H7 (cell line): Measurements from ENCODE around the gene SETBP1. TPM values are rescaled to one million over a fixed set of nuclear protein-coding genes. Genes with fewer than 3 reads are reported as not detected.

Experiments
- DNase-seq: peaks from one replicate; pipeline ENCODE4 v3.0.0; 2012
- H3K27me3 ChIP-seq: 2 replicates; pipeline ENCODE4 v1.6.0; 2011; ENCODE audit warnings: mild to moderate bottlenecking, low read length; ENCODE audit not compliant: control insufficient read depth, insufficient read depth
- H3K36me3 ChIP-seq: replicated peaks from 2 replicates; pipeline ENCODE4 v1.5.1; 2011; ENCODE audit warnings: low read length; ENCODE audit not compliant: control insufficient read depth, insufficient read depth
- H3K4me3 ChIP-seq: 2 replicates; pipeline ENCODE4 v1.5.1; 2011; ENCODE audit warnings: low read depth, mild to moderate bottlenecking, control low read depth, low read length, moderate library complexity; ENCODE audit not compliant: insufficient read depth
- total RNA-seq: library from RNA; depleted of rRNA; stranded (reverse); fragments of >200 nt; shearing (Covaris generic); gene quantifications from 2 replicates; pipeline ENCODE4 v1.2.3, GENCODE V29; 2014

SETBP1 gene
- total RNA-seq, 1 experiment from 2014 or later = 1.8 TPM

GRCh38 chr18:44741511-44741910 lies 60.8 kb downstream of the SETBP1 start:
- no peaks in the 10 kb centered on the region; the same call in 1 of the 2 replicates for H3K27me3 ChIP-seq
- no peak for DNase-seq
- H3K4me3 ChIP-seq = no peak overlapping the region
- H3K36me3 ChIP-seq = no peaks in the 10 kb centered on the region

DNA sequence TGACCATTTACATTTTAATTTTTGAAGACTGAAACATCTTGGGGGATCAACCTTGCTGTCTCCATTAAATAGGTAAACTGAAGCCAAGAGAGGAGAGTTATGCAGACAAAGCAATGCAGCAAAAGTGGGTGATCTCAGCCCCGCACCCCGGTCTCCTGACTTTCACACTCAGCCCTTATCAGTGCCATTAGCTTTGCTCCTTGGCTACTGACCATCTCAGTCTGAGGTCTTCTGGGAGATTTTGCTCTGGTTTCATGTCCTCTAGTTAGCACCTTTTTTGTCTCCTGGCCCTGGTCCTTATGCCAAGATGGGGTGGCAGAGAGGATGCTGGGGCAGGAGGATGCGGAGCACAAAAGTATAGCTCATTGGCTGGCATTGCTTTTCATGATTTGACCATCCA lies 61.4 kb downstream of the SETBP1 start:
- Histone ChIP-seq H3K4me3 (no peak overlapping the region), H3K27me3 (no peaks in the 10 kb centered on the region; the same call in 1 of the 2 replicates), H3K36me3 (no peaks in the 10 kb centered on the region)
- DNase-seq = no peak

DNA sequence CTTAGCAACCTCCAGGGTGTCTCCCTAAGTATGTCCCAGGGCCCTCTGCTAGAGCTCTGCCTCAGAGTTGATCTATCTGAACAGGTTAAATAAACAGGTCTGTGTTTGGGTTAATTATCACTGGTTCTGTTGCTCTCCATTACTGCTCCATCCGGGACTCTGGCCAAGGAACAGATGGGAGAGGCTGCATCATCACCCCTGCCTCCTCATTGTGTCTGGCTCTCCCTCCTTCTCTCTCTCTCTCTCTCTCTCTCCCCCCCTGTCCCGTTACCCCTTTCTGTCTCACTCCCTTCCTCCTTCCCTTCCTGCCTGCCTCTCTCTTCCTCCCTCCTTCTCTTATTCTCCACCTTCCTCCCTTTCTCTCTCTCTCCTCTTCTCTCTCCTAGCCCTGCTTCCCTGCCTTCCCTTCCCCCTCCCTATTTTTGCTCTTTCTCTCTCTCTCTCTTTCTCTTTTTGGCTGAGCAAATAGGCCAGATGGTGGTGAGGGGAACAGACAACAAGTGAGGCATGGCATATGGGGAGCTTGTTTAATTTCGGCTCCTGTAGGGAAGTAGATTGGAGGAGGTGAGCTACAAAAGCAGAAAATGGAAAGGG lies 62.1 kb downstream of the SETBP1 start:
- no peaks in the 10 kb centered on the region; the same call in 1 of the 2 replicates for H3K27me3 ChIP-seq
- no peak overlapping the region for H3K4me3 ChIP-seq
- peak; percentile 16 for DNase-seq

GRCh38 chr18:44743631-44744030 lies 62.9 kb downstream of the SETBP1 start:
- Histone ChIP-seq H3K36me3 (no peaks in the 10 kb centered on the region), H3K27me3 (no peaks in the 10 kb centered on the region; the same call in 1 of the 2 replicates), H3K4me3 (no peak overlapping the region)
- DNase-seq = peak; percentile 25

More for the DNA sequence above, 62.1 kb downstream of the SETBP1 start:
- no peaks in the 10 kb centered on the region for H3K36me3 ChIP-seq

GRCh38 chr18:44744161-44745121 lies 63.8 kb downstream of the SETBP1 start:
- H3K27me3 ChIP-seq = no peaks in the 10 kb centered on the region; the same call in 1 of the 2 replicates

GRCh38 chr18:44747157-44747556 lies 66.5 kb downstream of the SETBP1 start:
- H3K36me3 ChIP-seq = no peaks in the 10 kb centered on the region
- no peaks in the 10 kb centered on the region; the same call in 1 of the 2 replicates for H3K27me3 ChIP-seq
- no peak overlapping the region for H3K4me3 ChIP-seq
- DNase-seq = no peak

More at GRCh38 chr18:44744161-44745121, 63.8 kb downstream of the SETBP1 start:
- Histone ChIP-seq H3K4me3 (peak overlapping the region; percentile 10; the same call in 1 of the 2 replicates), H3K36me3 (no peaks in the 10 kb centered on the region)
- peak; percentile 74 for DNase-seq

GRCh38 chr18:44748582-44748981 lies 67.9 kb downstream of the SETBP1 start:
- no peak overlapping the region for H3K4me3 ChIP-seq
- H3K36me3 ChIP-seq = no peaks in the 10 kb centered on the region
- no peak for DNase-seq
- H3K27me3 ChIP-seq = no peaks in the 10 kb centered on the region; the same call in 1 of the 2 replicates

DNA sequence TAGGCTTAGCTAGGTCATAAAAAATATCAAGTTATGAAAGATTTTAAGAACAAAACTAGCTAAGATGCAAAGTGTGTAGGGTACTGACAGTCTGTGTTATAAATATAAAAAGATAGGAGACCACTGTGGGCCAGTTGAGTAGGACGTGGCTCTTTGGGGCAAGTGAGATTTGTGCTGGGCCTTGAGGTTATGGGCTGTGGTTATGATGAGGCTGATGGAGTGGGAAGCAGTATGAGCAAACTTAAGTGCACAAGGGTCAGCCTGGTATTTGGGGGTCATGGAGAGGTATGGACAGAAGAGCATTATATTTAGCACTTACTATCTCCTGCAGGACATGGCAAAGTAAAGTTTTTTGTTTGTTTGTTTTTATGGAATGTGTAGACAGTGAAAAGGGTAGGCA lies 70.1 kb downstream of the SETBP1 start:
- no peak overlapping the region for H3K4me3 ChIP-seq
- H3K36me3 ChIP-seq = no peaks in the 10 kb centered on the region
- DNase-seq = no peak

GRCh38 chr18:44754567-44754966 lies 73.9 kb downstream of the SETBP1 start:
- DNase-seq = no peak
- Histone ChIP-seq H3K4me3 (no peak overlapping the region), H3K27me3 (no peaks in the 10 kb centered on the region), H3K36me3 (no peaks in the 10 kb centered on the region)

More for the DNA sequence above, 70.1 kb downstream of the SETBP1 start:
- H3K27me3 ChIP-seq = no peaks in the 10 kb centered on the region

GRCh38 chr18:44758861-44759631 lies 78.4 kb downstream of the SETBP1 start:
- Histone ChIP-seq H3K4me3 (no peak overlapping the region), H3K36me3 (no peaks in the 10 kb centered on the region), H3K27me3 (no peaks in the 10 kb centered on the region)
- DNase-seq = no peak

DNA sequence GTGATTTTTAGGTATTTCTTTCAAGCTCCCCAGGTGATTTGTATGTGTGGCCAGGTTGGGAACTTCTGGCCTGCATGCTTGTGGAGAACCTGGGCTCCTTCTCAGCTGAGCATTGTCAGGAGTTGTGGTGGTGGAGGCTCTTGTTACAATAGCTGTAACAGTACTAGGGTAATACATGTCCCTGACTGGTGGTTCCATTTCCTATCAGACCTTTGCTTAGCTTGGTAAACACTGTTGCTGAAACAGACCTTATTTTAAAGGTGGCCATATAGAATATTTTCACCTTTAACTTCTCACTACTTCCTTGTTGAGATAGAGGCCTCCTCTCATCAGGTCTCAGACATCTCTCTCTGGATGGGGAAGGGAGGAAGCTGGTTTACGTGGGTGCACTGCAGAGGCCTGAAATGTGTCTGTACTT lies 79.2 kb downstream of the SETBP1 start:
- no peak for DNase-seq

GRCh38 chr18:44761812-44762211 lies 81.1 kb downstream of the SETBP1 start:
- no peaks in the 10 kb centered on the region for H3K36me3 ChIP-seq
- no peak for DNase-seq
- H3K4me3 ChIP-seq = no peak overlapping the region
- H3K27me3 ChIP-seq = no peaks in the 10 kb centered on the region

More for the DNA sequence above, 79.2 kb downstream of the SETBP1 start:
- no peak overlapping the region for H3K4me3 ChIP-seq
- no peaks in the 10 kb centered on the region for H3K36me3 ChIP-seq
- no peaks in the 10 kb centered on the region for H3K27me3 ChIP-seq

DNA sequence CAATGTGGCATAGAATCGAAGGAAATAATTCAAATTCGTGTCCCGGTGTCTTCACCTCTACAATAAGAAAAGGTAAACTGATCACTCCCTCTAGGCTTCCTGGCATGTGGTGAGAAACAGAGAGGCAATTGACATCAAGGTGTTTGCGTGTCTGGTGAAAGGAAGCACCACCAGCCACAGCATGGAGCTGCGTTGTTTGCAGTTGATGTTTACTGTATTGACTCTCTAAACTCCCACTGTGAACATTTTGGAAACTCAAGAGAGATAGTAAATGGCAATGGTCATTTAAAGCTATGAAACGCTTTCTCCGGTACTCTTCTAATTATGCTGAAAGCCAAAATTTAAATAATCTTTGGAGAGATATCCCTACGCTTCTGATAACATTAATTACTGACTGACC lies 82.6 kb downstream of the SETBP1 start:
- Histone ChIP-seq H3K4me3 (no peak overlapping the region), H3K36me3 (no peaks in the 10 kb centered on the region), H3K27me3 (no peaks in the 10 kb centered on the region)
- DNase-seq = no peak

DNA sequence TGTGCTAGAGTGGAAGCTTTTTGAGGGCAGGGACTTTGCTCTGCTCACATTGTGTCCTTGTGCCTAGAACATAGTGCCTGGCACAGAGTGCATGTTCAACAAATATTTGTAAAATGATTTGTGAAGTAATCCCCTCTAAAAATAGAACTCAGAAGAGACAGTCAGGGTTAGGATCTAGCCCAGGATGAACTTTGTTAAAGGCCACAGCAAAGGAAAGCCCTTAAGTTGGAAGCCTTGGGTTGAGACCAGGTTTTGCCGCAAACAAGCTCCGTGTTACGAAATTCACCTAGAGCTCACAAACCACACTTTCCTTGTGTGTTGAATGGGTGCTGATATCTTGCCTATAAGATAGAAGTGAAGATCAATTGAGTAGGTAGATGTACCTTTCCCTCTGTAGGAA lies 84.2 kb downstream of the SETBP1 start:
- Histone ChIP-seq H3K27me3 (no peaks in the 10 kb centered on the region), H3K36me3 (no peaks in the 10 kb centered on the region), H3K4me3 (no peak overlapping the region)
- no peak for DNase-seq
